Measurements from ENCODE around the gene NUP107.

- TF ChIP-seq CTCF (IDR thresholded peaks at IDR 0.05) (no peak), POLR2A (IDR thresholded peaks at IDR 0.05) (no peak)
These were observed 80.4 kb downstream of the NUP107 start for GRCh38 chr12:68767191-68767590.
